Loucy (cell line): Measurements from ENCODE around the gene APEX1.
A peak's percentile ranks its signal among the peaks of the same experiment; 100 is the strongest.

Source experiments
- H2AFZ ChIP-seq: fragments of 200-600 bp; sonication (generic); 2 replicates; pipeline ENCODE4 v1.6.0; 2016; ENCODE audit warnings: antibody characterized with exemption, mild to moderate bottlenecking, low read length, moderate library complexity
- H3F3A ChIP-seq: fragments of 200-600 bp; 2 replicates; pipeline ENCODE4 v1.6.0; 2016; ENCODE audit warnings: antibody characterized with exemption, low read depth, mild to moderate bottlenecking
- H3K27me3 ChIP-seq: fragments of 200-600 bp; sonication (generic); 2 replicates; pipeline ENCODE4 v1.6.1; 2014; ENCODE audit warnings: low read length, mild to moderate bottlenecking; ENCODE audit not compliant: insufficient read depth, poor library complexity, severe bottlenecking
- H3K36me3 ChIP-seq: fragments of 200-600 bp; sonication (generic); 2 replicates; pipeline ENCODE4 v1.6.1; 2016; ENCODE audit warnings: low read length; ENCODE audit not compliant: insufficient read depth
- H3K4me1 ChIP-seq: fragments of 200-600 bp; sonication (generic); 2 replicates; pipeline ENCODE4 v1.5.1; 2014; ENCODE audit warnings: low read length, mild to moderate bottlenecking; ENCODE audit not compliant: insufficient read depth, poor library complexity, severe bottlenecking
- H3K4me2 ChIP-seq: fragments of 200-600 bp; sonication (generic); 2 replicates; pipeline ENCODE4 v1.6.0; 2014; ENCODE audit warnings: antibody characterized with exemption, low read length, low read depth, mild to moderate bottlenecking; ENCODE audit not compliant: poor library complexity, severe bottlenecking
- H3K4me3 ChIP-seq: fragments of 200-600 bp; sonication (generic); 2 replicates; pipeline ENCODE4 v1.5.1; 2014; ENCODE audit warnings: low read length, mild to moderate bottlenecking, mixed read lengths; ENCODE audit not compliant: poor library complexity, severe bottlenecking
- H3K79me2 ChIP-seq: fragments of 200-600 bp; sonication (generic); 2 replicates; pipeline ENCODE4 v1.6.1; 2014; ENCODE audit warnings: low read length; ENCODE audit not compliant: insufficient read depth
- H3K9ac ChIP-seq: fragments of 200-600 bp; sonication (generic); 2 replicates; pipeline ENCODE4 v1.6.0; 2014; ENCODE audit warnings: mild to moderate bottlenecking, low read depth, low read length, moderate library complexity; ENCODE audit not compliant: poor library complexity, severe bottlenecking
- H3K9me2 ChIP-seq: fragments of 200-600 bp; sonication (generic); replicated peaks from 2 replicates; pipeline ENCODE4 v1.6.1; 2016; ENCODE audit warnings: low read depth, low read length, mixed read lengths
- H3K9me3 ChIP-seq: fragments of 200-600 bp; sonication (generic); 2 replicates; pipeline ENCODE4 v1.6.1; 2014; ENCODE audit warnings: mild to moderate bottlenecking, antibody characterized with exemption, low read length, low read depth; ENCODE audit not compliant: insufficient read depth
- H4K20me1 ChIP-seq: fragments of 200-600 bp; sonication (generic); 2 replicates; pipeline ENCODE4 v1.6.0; 2014; ENCODE audit warnings: antibody characterized with exemption, low read length, mild to moderate bottlenecking; ENCODE audit not compliant: insufficient read depth, poor library complexity, severe bottlenecking
- EZH2phosphoT487 ChIP-seq: fragments of 200-600 bp; IDR thresholded peaks from 2 replicates; pipeline ENCODE4 v1.6.1; 2018; ENCODE audit warnings: antibody characterized with exemption, mild to moderate bottlenecking, moderate library complexity, borderline replicate concordance
- TF ChIP-seq, protein P1 (sequence below): fragments of 200-600 bp; sonication (generic); conservative IDR thresholded peaks from 2 replicates; pipeline ENCODE4 v1.5.1; 2014; ENCODE audit warnings: mild to moderate bottlenecking, antibody characterized with exemption, low read length

The APEX1 gene

DNA sequence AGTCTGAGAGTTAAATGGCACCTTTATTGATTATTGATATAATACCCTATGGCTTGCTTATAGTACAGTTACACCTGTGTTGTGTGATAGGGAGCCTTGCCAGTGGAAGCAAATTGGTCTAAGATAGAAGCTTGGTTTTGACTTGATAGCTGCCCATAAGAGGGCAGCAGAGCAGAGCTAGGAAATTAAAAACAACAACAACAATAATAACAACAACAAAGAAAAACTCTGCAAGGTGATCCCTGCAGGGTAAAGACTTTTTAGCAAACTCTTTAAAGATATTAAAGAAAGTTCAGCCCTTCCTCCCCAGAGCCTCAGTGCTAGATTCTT, 32.3 kb downstream of the APEX1 start:
- TF ChIP-seq EZH2phosphoT487, result no peak
- TF ChIP-seq, protein P1, sequence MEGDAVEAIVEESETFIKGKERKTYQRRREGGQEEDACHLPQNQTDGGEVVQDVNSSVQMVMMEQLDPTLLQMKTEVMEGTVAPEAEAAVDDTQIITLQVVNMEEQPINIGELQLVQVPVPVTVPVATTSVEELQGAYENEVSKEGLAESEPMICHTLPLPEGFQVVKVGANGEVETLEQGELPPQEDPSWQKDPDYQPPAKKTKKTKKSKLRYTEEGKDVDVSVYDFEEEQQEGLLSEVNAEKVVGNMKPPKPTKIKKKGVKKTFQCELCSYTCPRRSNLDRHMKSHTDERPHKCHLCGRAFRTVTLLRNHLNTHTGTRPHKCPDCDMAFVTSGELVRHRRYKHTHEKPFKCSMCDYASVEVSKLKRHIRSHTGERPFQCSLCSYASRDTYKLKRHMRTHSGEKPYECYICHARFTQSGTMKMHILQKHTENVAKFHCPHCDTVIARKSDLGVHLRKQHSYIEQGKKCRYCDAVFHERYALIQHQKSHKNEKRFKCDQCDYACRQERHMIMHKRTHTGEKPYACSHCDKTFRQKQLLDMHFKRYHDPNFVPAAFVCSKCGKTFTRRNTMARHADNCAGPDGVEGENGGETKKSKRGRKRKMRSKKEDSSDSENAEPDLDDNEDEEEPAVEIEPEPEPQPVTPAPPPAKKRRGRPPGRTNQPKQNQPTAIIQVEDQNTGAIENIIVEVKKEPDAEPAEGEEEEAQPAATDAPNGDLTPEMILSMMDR, result peak; percentile 59
- H3K4me1 ChIP-seq, result peaks cover 52% of the 10 kb centered on the region
- H3K4me2 ChIP-seq, result peak overlapping the region; percentile 62
- H2AFZ ChIP-seq, result peak overlapping the region; percentile 59
- no peaks in the 10 kb centered on the region for H3K79me2 ChIP-seq
- H3K9me2 ChIP-seq, result no peaks in the 10 kb centered on the region
- H3K9ac ChIP-seq, result peak overlapping the region; percentile 45
- H4K20me1 ChIP-seq, result no peaks in the 10 kb centered on the region
- no peaks in the 10 kb centered on the region for H3K36me3 ChIP-seq
- peak overlapping the region; percentile 49 for H3K4me3 ChIP-seq
- H3K27me3 ChIP-seq, result no peaks in the 10 kb centered on the region
- no peaks in the 10 kb centered on the region for H3K9me3 ChIP-seq
- no peaks in the 10 kb centered on the region for H3F3A ChIP-seq

- Histone ChIP-seq H3K79me2 (no peaks in the 10 kb centered on the region), H4K20me1 (no peaks in the 10 kb centered on the region), H3K27me3 (no peaks in the 10 kb centered on the region), H3K36me3 (no peaks in the 10 kb centered on the region), H3K4me2 (peak overlapping the region; percentile 53), H3K9me3 (no peaks in the 10 kb centered on the region), H3K4me3 (peak overlapping the region; percentile 44), H3K4me1 (peaks cover 57% of the 10 kb centered on the region), H3K9ac (peak overlapping the region; percentile 58), H3K9me2 (no peaks in the 10 kb centered on the region), H3F3A (no peaks in the 10 kb centered on the region), H2AFZ (peak overlapping the region; percentile 73)
- TF ChIP-seq, protein P1, result no peak
- TF ChIP-seq EZH2phosphoT487, result no peak
Observed at GRCh38 chr14:20489093-20489994, 34.3 kb downstream of the APEX1 start.

DNA sequence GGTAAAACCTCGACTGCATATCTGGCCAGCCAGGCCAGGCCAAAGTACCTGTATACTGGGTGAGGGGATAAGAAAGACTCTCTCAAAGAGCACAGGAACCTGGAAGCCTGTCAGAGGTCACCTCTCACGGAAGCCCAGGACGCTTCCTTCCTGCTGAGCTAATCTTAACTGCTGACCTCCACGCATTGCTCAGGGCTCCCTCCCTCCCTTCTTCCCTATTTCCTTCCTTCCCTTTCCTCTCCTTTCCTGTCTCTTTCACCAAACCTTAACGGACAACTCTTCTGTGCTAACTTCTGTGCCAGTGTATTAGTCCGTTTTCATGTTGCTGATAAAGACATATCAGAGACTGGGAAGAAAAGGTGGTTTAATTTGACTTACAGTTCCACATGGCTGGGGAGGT, 35.5 kb downstream of the APEX1 start:
- Histone ChIP-seq H3K9ac (peak overlapping the region; percentile 58), H3F3A (no peaks in the 10 kb centered on the region), H4K20me1 (no peaks in the 10 kb centered on the region), H3K4me2 (peak overlapping the region; percentile 53), H3K9me3 (no peaks in the 10 kb centered on the region), H3K36me3 (no peaks in the 10 kb centered on the region), H3K79me2 (no peaks in the 10 kb centered on the region), H3K9me2 (no peaks in the 10 kb centered on the region), H3K4me3 (no peak overlapping the region), H3K4me1 (peaks cover 62% of the 10 kb centered on the region), H2AFZ (no peak overlapping the region), H3K27me3 (no peaks in the 10 kb centered on the region)
- no peak for TF ChIP-seq EZH2phosphoT487
- TF ChIP-seq, protein P1, result no peak
